ENCODE data around the gene NKPD1.

The NKPD1 gene

GRCh38 chr19:45182758-45183157 is 22.0 kb upstream of the NKPD1 start:
- no peak for DNase-seq
- no peak overlapping the region for H3K4me3 ChIP-seq (ENCODE audit: low read depth, low read length)
- no peaks in the 10 kb centered on the region for H3K9me3 ChIP-seq
- H3K4me1 ChIP-seq, result no peaks in the 10 kb centered on the region
- H3K36me3 ChIP-seq, result no peaks in the 10 kb centered on the region
- H3K27me3 ChIP-seq, result no peaks in the 10 kb centered on the region
- no peak for TF ChIP-seq CTCF (IDR thresholded peaks at IDR 0.05; ENCODE audit: low read depth, low read length)

DNA sequence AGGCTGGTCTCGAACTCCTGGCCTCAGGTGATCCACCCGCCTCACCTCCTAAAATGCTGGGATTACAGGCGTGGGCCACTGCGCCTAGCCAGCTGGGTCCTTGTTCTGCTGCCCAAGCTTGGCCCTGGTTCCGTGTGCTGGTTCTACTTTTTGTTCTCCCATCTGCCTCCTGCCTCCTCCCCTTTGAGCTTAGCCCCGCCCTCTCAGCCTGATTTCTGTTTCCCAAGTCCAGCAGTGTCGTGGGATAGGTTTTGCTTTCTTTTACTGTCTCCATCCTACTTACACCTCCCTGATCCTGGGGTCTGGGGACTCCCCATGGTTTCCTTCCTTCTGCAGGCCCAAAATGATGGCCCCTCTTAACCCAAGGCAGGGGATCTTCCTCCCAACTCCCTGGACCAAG is 20.2 kb upstream of the NKPD1 start:
- H3K27me3 ChIP-seq, result no peaks in the 10 kb centered on the region
- DNase-seq, result no peak
- H3K36me3 ChIP-seq, result no peaks in the 10 kb centered on the region
- no peak for TF ChIP-seq CTCF (IDR thresholded peaks at IDR 0.05; ENCODE audit: low read depth, low read length)
- no peaks in the 10 kb centered on the region for H3K4me1 ChIP-seq
- H3K9me3 ChIP-seq, result no peaks in the 10 kb centered on the region
- no peak overlapping the region for H3K4me3 ChIP-seq (ENCODE audit: low read depth, low read length)

DNA sequence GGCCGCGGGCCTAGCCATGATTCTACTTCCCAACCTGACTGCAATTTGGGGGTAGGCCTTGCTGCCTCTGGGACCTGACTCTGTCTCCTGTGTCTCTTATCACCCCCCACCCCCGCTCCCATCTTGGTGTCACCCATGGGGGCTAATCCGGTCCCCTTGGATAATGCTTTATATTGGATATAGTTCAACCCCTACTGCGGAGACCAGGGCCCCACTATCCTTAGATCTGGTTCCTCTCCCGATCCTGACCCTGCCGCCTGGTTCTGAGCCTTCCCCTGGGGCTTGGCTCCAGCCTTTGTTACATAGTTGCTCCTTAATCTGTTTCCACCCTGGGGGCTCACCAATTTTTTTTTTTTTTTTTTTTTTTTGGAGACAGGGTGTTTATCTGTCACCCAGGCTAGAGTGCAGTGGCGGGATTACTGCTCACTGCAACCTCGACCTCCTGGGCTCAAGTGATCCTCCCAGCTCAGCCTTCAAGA is 19.1 kb upstream of the NKPD1 start:
- Histone ChIP-seq H3K4me1 (no peaks in the 10 kb centered on the region), H3K36me3 (no peaks in the 10 kb centered on the region), H3K4me3 (ENCODE audit: low read depth, low read length) (peak overlapping the region; percentile 98), H3K27me3 (no peaks in the 10 kb centered on the region), H3K9me3 (no peaks in the 10 kb centered on the region)
- no peak for TF ChIP-seq CTCF (IDR thresholded peaks at IDR 0.05; ENCODE audit: low read depth, low read length)
- DNase-seq, result no peak

DNA sequence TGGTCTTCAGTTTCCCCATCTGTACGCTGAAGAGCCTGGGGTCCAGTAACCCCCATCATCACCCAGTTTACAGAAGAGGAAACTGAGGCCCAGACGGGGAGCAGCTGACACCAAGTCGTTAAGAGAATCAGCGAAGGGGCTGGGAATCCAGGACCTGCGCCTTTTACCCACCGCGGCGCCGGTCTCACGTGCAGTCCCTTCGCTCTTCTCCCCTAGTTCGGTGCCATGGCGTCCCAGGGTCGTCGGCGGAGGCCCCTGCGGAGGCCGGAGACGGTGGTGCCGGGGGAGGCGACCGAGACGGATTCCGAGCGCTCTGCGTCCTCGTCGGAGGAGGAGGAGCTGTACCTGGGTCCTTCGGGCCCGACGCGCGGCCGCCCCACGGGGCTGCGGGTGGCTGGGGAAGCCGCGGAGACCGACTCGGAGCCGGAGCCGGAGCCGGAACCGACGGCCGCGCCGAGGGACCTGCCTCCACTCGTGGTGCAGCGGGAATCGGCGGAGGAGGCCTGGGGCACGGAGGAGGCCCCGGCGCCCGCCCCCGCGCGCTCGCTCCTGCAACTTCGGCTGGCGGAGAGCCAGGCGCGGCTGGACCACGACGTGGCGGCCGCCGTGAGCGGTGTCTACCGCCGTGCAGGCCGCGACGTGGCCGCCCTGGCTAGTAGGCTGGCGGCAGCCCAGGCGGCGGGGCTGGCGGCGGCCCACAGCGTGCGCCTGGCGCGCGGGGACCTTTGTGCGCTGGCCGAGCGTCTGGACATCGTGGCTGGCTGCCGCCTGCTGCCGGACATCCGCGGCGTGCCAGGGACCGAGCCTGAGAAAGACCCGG is 18.5 kb upstream of the NKPD1 start:
- H3K27me3 ChIP-seq, result no peaks in the 10 kb centered on the region
- no peaks in the 10 kb centered on the region for H3K36me3 ChIP-seq
- TF ChIP-seq CTCF (IDR thresholded peaks at IDR 0.05; ENCODE audit: low read depth, low read length), result no peak
- no peaks in the 10 kb centered on the region for H3K4me1 ChIP-seq
- DNase-seq, result peak; percentile 56
- no peaks in the 10 kb centered on the region for H3K9me3 ChIP-seq
- peak overlapping the region; percentile 98 for H3K4me3 ChIP-seq (ENCODE audit: low read depth, low read length)

DNA sequence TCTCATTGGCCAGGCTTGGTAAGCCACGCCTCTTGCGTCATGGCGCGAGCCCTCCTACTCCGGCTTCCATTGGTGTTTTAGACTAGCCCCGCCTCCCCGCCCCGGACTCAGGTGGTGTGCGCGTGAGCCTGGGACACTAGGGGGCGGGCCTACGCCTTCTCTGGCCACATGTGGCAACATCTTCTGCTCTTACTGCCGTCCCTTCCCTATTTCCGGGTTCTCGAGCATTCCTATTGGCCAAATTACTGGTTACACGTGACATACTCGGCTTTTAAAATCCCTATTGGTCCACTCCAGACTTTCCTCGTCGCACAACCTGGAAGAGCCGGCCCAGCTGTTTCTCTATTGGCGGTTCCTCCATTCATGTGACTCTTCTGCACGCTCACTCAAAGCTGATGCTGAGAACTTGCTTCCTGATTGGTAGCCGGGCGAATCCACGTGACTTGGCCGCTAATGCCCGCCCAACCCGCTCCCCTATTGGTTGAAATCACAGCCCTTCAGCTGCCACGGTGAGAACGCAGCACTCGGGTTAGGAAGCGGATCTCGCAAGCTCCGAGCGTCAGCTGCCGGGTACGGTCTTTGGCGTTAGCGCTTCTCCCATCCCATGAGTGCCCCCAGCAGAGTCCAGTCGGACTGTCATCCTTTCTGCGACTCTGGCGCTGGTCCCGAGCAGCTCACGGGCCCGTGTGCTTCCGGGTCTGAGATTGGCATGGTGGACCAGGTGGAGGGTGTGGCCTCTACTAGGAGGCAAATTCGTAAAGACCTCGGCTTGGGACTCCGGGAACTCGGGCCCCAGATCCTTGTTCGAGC is 17.7 kb upstream of the NKPD1 start, which contains the start of gene BLOC1S3:
Gene BLOC1S3, plus strand, starts transcription at position 523 of the 810 bp plus-strand sequence. CDS start 513 bp downstream, outside the sequence.
- peak within 1 kb of the TSS; percentile 98 for H3K4me3 ChIP-seq (ENCODE audit: low read depth, low read length)

More for the DNA sequence above, 17.7 kb upstream of the NKPD1 start, which contains the start of gene BLOC1S3:
- Histone ChIP-seq H3K27me3 (no peaks in the 10 kb centered on the region), H3K9me3 (no peaks in the 10 kb centered on the region), H3K36me3 (no peaks in the 10 kb centered on the region), H3K4me1 (no peaks in the 10 kb centered on the region)
- TF ChIP-seq CTCF (IDR thresholded peaks at IDR 0.05; ENCODE audit: low read depth, low read length), result peak; percentile 41
- DNase-seq, result peak; percentile 100

All from BE2C (cell line).